GM18502 (cell line): Measurements from ENCODE around the gene EID3.

Experiments
- ATAC-seq: cut with Tn5 transposase; IDR thresholded peaks from one replicate; pipeline ENCODE4 v1.9.1; 2021; ENCODE audit warnings: mild to moderate bottlenecking; ENCODE audit not compliant: unreplicated experiment, poor library complexity

EID3 gene

GRCh38 chr12:104333692-104334255 lies 30.2 kb downstream of the EID3 start:
- no peak for ATAC-seq

DNA sequence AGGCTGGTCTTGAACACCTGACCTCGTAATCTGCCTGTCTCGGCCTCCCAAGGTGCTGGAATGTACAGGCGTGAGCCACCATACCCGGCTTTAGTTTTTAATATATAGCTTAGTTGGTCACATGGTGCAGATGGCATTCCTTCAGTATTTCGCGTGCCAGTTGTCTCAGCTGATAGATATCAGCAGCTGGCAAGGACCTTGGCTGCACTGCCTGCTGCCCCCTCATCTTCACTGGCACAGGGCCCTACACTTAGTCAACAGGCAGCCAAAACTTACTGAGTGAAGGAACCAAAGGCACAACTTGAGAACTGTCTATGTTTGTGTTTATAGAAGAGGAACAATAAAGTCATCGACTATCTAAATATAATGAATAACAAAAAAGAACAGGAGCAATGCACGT lies 31.0 kb downstream of the EID3 start:
- ATAC-seq: no peak

DNA sequence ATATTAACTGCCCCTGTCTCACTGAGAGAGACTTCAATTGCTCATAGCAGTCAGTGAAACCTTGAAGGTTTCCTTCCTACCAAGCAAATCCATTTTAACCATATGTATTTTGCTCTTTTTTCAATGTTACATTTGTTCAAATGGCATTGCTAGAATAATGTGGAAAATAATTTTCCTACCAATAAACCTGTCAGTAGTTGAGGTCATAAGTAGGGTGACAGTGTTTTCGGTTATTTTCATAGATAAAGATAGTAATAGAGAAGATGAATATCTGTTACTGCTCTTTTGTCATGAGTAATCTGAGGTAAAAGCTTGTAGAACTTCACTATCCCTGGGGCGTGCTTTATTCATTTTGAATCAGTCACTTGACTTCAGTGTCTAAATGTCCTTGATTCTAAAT lies 32.6 kb downstream of the EID3 start:
- ATAC-seq: no peak

GRCh38 chr12:104337030-104337558 lies 33.6 kb downstream of the EID3 start:
- no peak for ATAC-seq

- ATAC-seq: no peak
These were observed 36.1 kb downstream of the EID3 start for GRCh38 chr12:104339663-104340062.

- ATAC-seq: no peak
These were observed 36.6 kb downstream of the EID3 start for GRCh38 chr12:104340177-104340576.

DNA sequence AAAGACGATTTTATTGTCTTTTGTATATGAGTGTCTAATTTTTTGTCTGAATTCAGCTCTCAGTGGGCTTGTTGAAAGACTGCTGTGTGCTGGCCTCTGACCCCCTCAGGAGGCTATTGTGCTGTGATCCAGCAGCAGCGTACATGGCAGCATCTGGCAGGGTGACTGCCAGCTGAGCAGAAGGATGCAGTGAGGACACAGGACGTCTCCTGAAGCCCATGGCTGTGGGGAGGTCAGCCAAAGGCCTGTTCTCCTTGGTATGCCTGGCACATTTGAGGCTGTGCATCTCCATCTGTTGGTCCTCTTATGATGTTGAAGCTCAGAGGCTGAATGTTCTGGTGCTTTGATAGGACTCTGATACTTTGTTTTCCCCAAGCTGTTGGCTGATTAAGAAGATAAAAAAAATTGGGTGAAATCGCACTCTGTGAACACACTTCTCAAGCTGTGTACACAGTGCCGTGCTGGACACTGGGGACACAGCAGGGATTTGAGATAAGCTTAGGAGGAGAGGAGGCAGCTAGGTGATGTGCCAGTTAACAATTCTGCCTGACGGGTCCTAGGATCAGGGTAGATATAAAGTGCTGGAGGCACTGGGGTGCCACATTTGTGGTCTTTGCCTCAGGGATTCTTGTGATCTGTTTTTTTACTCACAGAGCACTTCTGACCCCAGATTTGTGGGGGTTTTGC lies 37.5 kb downstream of the EID3 start:
- no peak for ATAC-seq

DNA sequence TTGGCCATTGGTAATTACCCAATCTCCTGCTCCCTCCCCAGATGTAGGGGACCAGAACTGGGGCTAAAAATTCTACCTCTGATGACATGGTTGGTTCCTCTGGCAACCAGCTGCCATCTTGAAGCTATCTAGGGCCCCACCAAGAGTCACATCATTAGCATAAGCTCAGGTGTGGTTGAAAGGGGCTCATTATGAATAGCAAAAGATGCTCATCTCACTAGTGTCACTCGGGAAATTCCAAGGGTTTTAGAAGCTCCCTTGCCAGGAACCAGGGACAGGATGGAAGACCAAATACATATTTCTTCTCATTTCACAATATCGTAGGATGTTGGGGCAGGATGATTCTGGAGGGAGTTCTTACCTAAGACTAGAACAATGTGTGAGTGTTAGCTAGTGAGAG lies 38.6 kb downstream of the EID3 start:
- no peak for ATAC-seq

- no peak for ATAC-seq
These were observed 39.2 kb downstream of the EID3 start for GRCh38 chr12:104342635-104343249.

DNA sequence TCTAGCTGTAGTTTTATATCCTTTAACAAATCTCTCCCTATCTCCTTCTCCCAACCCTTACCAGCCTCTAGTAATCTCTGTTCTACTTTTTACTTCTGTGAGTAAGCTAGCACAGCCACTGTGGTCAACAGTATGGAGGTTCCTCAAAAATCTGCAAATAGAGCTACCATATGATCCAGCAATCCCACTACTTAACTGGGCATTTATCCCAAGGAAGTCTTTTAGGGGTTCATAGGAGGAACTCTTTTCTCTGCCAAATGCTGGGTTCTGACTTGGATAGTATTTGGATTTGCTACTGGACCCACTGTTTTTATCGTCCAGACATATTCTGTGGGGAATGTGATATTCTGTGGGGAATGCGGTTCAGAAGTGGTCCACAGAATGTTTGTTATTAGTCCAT lies 41.1 kb downstream of the EID3 start:
- ATAC-seq: no peak

- no peak for ATAC-seq
These were observed 41.9 kb downstream of the EID3 start for GRCh38 chr12:104345234-104346066.

DNA sequence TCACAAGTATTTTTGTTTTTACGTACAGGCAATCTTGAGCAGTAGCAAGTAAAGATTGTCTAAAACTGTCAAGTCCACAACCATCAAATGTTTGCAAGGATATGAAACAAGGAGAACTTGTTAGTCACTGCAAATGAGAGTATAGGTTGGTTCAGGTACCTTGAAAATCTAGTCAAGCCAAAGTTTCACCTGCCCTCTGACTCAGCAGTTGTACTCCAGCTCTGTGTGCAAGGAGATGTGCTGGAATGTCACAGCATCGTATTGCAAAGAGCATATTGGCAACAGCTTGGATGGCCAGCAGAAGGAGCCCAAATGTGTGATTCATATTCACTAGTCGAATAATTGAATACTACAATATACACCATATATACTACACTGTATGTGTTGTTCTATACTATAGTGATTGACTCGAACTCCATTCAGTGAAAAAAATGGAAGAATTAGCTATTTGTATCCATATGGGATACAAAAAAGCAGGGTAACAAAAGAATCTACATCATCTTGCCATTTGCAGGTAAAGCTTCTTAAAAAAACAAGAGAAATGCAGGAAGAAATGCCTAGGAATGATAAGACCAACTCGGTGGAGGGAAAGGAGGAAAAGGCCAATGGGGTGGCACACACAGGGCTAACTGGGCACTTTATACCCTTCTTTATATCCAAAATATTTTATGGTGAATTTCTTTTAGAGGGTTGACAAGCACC lies 44.0 kb downstream of the EID3 start:
- ATAC-seq: no peak

GRCh38 chr12:104348283-104348993 lies 44.9 kb downstream of the EID3 start:
- ATAC-seq: no peak

GRCh38 chr12:104348994-104349494 lies 45.5 kb downstream of the EID3 start:
- no peak for ATAC-seq

- no peak for ATAC-seq
These were observed 46.9 kb downstream of the EID3 start for GRCh38 chr12:104350211-104351056.

DNA sequence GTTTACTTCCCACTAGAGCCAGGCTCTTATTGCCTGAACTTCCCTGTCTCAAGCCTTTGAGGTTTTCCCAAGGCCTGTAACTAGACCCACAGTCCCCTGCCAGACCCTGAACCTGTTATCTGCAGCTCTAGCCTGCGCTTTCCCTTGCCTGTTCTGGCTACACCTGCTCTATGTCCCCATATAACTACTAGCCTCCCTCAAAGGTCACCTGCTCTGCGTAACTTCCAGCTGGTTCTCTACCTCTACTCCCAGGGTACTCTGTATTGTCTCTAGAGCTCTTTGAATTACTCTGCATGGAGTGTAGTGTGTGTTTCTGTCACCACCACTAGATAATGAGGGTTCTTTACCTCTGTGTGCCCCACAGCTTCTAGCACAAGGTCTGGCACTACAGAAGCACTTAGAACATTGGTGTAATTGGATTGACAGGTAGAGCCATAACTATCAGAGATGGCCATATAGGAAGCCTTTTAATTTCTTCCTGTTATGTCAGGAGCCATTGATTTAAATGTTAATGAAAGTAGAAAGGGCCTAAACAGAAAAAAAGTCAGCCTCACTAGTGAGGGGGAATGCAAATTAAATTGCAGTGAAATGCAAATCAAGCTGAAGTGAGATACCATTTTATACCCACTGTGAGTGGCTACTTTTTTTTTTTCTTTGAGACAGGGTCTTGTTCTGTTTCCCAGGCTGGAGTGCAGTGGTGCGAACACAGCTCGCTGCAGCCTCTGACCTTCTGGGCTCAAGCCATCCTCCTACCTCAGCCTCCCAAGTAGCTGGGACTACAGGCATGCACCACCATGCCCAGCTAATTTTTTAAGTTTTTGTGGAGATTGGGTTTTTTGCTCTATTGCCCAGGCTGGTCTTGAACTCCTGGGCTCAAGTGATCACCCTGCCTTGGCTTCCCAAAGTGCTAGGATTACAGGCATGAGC lies 47.8 kb downstream of the EID3 start:
- no peak for ATAC-seq

GRCh38 chr12:104352106-104352713 lies 48.7 kb downstream of the EID3 start:
- ATAC-seq: no peak
